Hippocampal formation (tissue), 2 donors: ENCODE measurements around the gene CACFD1.

Experiments
- DNase-seq, 2 donors: peaks; one replicate each; lab custom pipeline; 2025; lab: John Stamatoyannopoulos, UW

The CACFD1 gene

GRCh38 chr9:133464638-133465037 is 4.9 kb downstream of the CACFD1 start:
- no peak for DNase-seq

- no peak for DNase-seq
Measured at GRCh38 chr9:133465984-133466383, 6.2 kb downstream of the CACFD1 start.

GRCh38 chr9:133467101-133467500 is 7.3 kb downstream of the CACFD1 start:
- no peak for DNase-seq

- DNase-seq, result no peak
Measured at GRCh38 chr9:133468374-133468773, 8.6 kb downstream of the CACFD1 start.

GRCh38 chr9:133468777-133469421 is 9.1 kb downstream of the CACFD1 start:
- no peak for DNase-seq

GRCh38 chr9:133470427-133470924 is 10.7 kb downstream of the CACFD1 start:
- no peak for DNase-seq

GRCh38 chr9:133470988-133471387 is 11.2 kb downstream of the CACFD1 start:
- DNase-seq, result no peak

- no peak for DNase-seq
Measured at GRCh38 chr9:133471551-133472276, 11.9 kb downstream of the CACFD1 start.

GRCh38 chr9:133472277-133472645 is 12.5 kb downstream of the CACFD1 start:
- no peak for DNase-seq

- no peak for DNase-seq
Measured at GRCh38 chr9:133472753-133473378, 13.1 kb downstream of the CACFD1 start.

- DNase-seq, result no peak
Measured at GRCh38 chr9:133473743-133474142, 14.0 kb downstream of the CACFD1 start.

- no peak for DNase-seq
Measured at GRCh38 chr9:133474215-133474614, 14.4 kb downstream of the CACFD1 start.

- DNase-seq, result no peak
Measured at GRCh38 chr9:133474853-133475252, 15.1 kb downstream of the CACFD1 start.

- no peak for DNase-seq
Measured at GRCh38 chr9:133475292-133476012, 15.7 kb downstream of the CACFD1 start.

- DNase-seq, result no peak
Measured at GRCh38 chr9:133476036-133476931, 16.5 kb downstream of the CACFD1 start.

GRCh38 chr9:133476941-133477340 is 17.2 kb downstream of the CACFD1 start:
- DNase-seq, result no peak

GRCh38 chr9:133477461-133477860 is 17.7 kb downstream of the CACFD1 start:
- no peak for DNase-seq

GRCh38 chr9:133477992-133478850 is 18.4 kb downstream of the CACFD1 start:
- no peak for DNase-seq

GRCh38 chr9:133478851-133479711 is 19.3 kb downstream of the CACFD1 start, which contains the start of gene SLC2A6:
SLC2A6 (minus strand) TSS chr9:133479099; CDS start chr9:133479059, 40 bp downstream.
- peak; percentile 77 to 84 for DNase-seq
